HL-60 (cell line): ENCODE data around the gene KBTBD7.

Experiments
- DNase-seq, 2 experiments: peaks; one replicate each; pipeline ENCODE4 v3.0.0-alpha.2; 2010 to 2020; ENCODE audit warnings: low read depth in 1 of 2, low spot score in 1 of 2
- H3K27ac ChIP-seq: fragments of 250-450 bp; sonication (Bioruptor Pico); replicated peaks from 2 replicates; pipeline ENCODE4 v1.5.1; 2020; ENCODE audit warnings: mild to moderate bottlenecking, moderate library complexity
- H3K27me3 ChIP-seq: fragments of 250-450 bp; sonication (Bioruptor Pico); 2 replicates; pipeline ENCODE4 v1.5.1; 2021; ENCODE audit warnings: mild to moderate bottlenecking, moderate library complexity; ENCODE audit not compliant: insufficient read depth, poor library complexity, severe bottlenecking
- H3K4me3 ChIP-seq: replicated peaks from 2 replicates; pipeline ENCODE4 v1.5.1; 2011; ENCODE audit warnings: mild to moderate bottlenecking, control low read depth, low read length; ENCODE audit not compliant: insufficient read depth
- GABPA ChIP-seq: IDR thresholded peaks from 2 replicates; pipeline ENCODE4 v1.6.1; 2012; ENCODE audit warnings: low read depth
- POLR2AphosphoS5 ChIP-seq: IDR thresholded peaks from 2 replicates; pipeline ENCODE4 v1.6.1; 2012; ENCODE audit warnings: low read depth
- REST ChIP-seq: IDR thresholded peaks from 2 replicates; pipeline ENCODE4 v1.6.1; 2012; ENCODE audit warnings: low read depth; ENCODE audit not compliant: insufficient replicate concordance
- SPI1 ChIP-seq: IDR thresholded peaks from 2 replicates; pipeline ENCODE4 v1.6.1; 2012; ENCODE audit warnings: low read depth, mild to moderate bottlenecking, borderline replicate concordance
- TF ChIP-seq, protein P1 (sequence below): IDR thresholded peaks from one replicate; pipeline ENCODE4 v1.5.1; 2011; ENCODE audit warnings: low read length, control low read depth, inconsistent platforms; ENCODE audit not compliant: insufficient read depth

The KBTBD7 gene

DNA sequence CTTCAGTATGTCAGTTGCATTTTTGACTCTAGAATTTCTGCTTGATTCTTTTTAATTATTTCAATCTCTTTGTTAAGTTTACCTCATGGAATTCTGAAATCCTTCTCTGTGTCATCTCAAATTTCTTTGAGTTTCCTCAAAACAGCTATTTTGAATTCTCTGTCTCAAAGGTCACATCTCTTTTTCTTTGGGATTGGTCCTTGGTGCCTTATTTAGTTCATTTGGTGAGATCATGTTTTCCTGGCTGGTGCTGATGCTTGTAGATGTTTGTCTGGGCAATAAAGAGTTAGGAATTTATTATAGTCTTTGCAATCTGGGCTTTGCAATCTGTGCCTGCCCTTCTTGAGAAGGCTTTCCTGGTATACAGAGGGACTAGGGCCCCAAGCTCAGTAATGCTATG, 18.5 kb upstream of the KBTBD7 start:
- TF ChIP-seq POLR2AphosphoS5 (no peak), REST (no peak), SPI1 (no peak), GABPA (no peak)
- TF ChIP-seq, protein P1, sequence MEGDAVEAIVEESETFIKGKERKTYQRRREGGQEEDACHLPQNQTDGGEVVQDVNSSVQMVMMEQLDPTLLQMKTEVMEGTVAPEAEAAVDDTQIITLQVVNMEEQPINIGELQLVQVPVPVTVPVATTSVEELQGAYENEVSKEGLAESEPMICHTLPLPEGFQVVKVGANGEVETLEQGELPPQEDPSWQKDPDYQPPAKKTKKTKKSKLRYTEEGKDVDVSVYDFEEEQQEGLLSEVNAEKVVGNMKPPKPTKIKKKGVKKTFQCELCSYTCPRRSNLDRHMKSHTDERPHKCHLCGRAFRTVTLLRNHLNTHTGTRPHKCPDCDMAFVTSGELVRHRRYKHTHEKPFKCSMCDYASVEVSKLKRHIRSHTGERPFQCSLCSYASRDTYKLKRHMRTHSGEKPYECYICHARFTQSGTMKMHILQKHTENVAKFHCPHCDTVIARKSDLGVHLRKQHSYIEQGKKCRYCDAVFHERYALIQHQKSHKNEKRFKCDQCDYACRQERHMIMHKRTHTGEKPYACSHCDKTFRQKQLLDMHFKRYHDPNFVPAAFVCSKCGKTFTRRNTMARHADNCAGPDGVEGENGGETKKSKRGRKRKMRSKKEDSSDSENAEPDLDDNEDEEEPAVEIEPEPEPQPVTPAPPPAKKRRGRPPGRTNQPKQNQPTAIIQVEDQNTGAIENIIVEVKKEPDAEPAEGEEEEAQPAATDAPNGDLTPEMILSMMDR, result no peak
- DNase-seq, result no peak
- H3K27me3 ChIP-seq, result no peaks in the 10 kb centered on the region
- H3K4me3 ChIP-seq, result no peak overlapping the region
- no peak overlapping the region for H3K27ac ChIP-seq

DNA sequence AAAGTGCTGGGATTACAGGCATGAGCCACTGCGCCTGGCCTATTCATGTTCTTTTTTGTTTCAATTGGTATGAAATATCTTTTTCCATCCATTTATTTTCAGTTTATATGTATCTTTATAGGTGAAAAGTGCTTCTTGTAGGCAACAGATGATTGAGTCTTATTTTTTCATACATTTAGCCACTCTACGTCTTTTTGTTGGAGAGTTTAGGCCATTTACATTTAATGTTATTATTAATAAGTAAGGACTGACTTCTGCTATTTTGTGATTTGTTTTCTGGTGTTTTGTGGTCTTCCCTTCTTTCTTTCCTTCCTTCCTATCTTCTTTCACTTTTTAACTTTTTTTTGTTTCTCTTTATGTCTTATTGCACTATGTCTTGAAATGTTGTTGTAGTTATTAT, 16.7 kb upstream of the KBTBD7 start:
- no peak for DNase-seq
- no peak overlapping the region for H3K4me3 ChIP-seq
- no peak overlapping the region for H3K27ac ChIP-seq
- H3K27me3 ChIP-seq, result no peaks in the 10 kb centered on the region
- TF ChIP-seq, protein P1, result no peak
- TF ChIP-seq GABPA (no peak), POLR2AphosphoS5 (no peak), SPI1 (no peak), REST (no peak)

- TF ChIP-seq SPI1 (no peak), POLR2AphosphoS5 (no peak), GABPA (no peak), REST (no peak)
- TF ChIP-seq, protein P1, result no peak
- H3K4me3 ChIP-seq, result no peak overlapping the region
Measured at GRCh38 chr13:41206467-41206866, 12.1 kb upstream of the KBTBD7 start.

More at GRCh38 chr13:41206467-41206866, 12.1 kb upstream of the KBTBD7 start:
- Histone ChIP-seq H3K27ac (no peak overlapping the region), H3K27me3 (no peaks in the 10 kb centered on the region)
- no peak for DNase-seq
